GM18951 (cell line): ENCODE measurements around the gene PCARE.

Source experiments
- POLR2A ChIP-seq: IDR thresholded peaks from 4 replicates; pipeline ENCODE4 v1.6.1; 2011; ENCODE audit warnings: mild to moderate bottlenecking; ENCODE audit not compliant: insufficient read length, insufficient read depth; ENCODE audit errors: extremely low read depth
- in situ Hi-C: fragments of 300-500 bp; cut with MboI; formaldehyde crosslinking; loops from one replicate; pipeline ENCODE4 v1.12.0; 2022; ENCODE audit warnings: low sequenced_read_pairs, mixed read lengths, inconsistent platforms; ENCODE audit not compliant: unreplicated experiment

PCARE gene

GRCh38 chr2:29053670-29054400 lies 20.5 kb downstream of the PCARE start:
- no peak for TF ChIP-seq POLR2A
- in situ Hi-C loops, result no loop called here

- in situ Hi-C loops, result no loop called here
- no peak for TF ChIP-seq POLR2A
Observed at GRCh38 chr2:29053223-29053622, 21.1 kb downstream of the PCARE start.

GRCh38 chr2:29052807-29053206 lies 21.5 kb downstream of the PCARE start:
- TF ChIP-seq POLR2A, result no peak
- in situ Hi-C loops, result no loop called here

GRCh38 chr2:29051730-29052129 lies 22.6 kb downstream of the PCARE start:
- no peak for TF ChIP-seq POLR2A
- in situ Hi-C loops, result no loop called here

- in situ Hi-C loops, result no loop called here
- no peak for TF ChIP-seq POLR2A
Observed at GRCh38 chr2:29050591-29050990, 23.7 kb downstream of the PCARE start.

- in situ Hi-C loops, result no loop called here
Observed at GRCh38 chr2:29047083-29047845, 27.1 kb downstream of the PCARE start.

GRCh38 chr2:29046321-29046720 lies 28.0 kb downstream of the PCARE start:
- in situ Hi-C loops, result no loop called here
- TF ChIP-seq POLR2A, result no peak

More at GRCh38 chr2:29047083-29047845, 27.1 kb downstream of the PCARE start:
- no peak for TF ChIP-seq POLR2A

- in situ Hi-C loops, result no loop called here
- no peak for TF ChIP-seq POLR2A
Observed at GRCh38 chr2:29044459-29044858, 29.9 kb downstream of the PCARE start.

GRCh38 chr2:29042561-29043075 lies 31.7 kb downstream of the PCARE start:
- in situ Hi-C loops, result no loop called here
- TF ChIP-seq POLR2A, result no peak

- in situ Hi-C loops, result no loop called here
- TF ChIP-seq POLR2A, result no peak
Observed at GRCh38 chr2:29041161-29041660, 33.1 kb downstream of the PCARE start.

- in situ Hi-C loops, result no loop called here
- no peak for TF ChIP-seq POLR2A
Observed at GRCh38 chr2:29040552-29040951, 33.8 kb downstream of the PCARE start.

GRCh38 chr2:29039718-29040480 lies 34.4 kb downstream of the PCARE start:
- no peak for TF ChIP-seq POLR2A
- in situ Hi-C loops, result no loop called here
